Right lobe of liver (tissue), 6 donors: ENCODE measurements around the gene MMP25. TPM values are rescaled to one million over a fixed set of nuclear protein-coding genes. Genes with fewer than 3 reads are reported as not detected.
"Not testable (repeated sequence)": the region's sequence is repeated elsewhere in the genome, so short reads cannot be mapped to it uniquely, and the experiment has no call there.

Experiments
- ATAC-seq, 4 donors: fragments of 200-7000 bp; cut with Tn5 transposase; one replicate each; pipeline ENCODE4 v1.9.1; 2020; ENCODE audit warnings: mild to moderate bottlenecking in 4 of 4, moderate library complexity in 4 of 4
- DNase-seq, 3 donors: peaks; one replicate each; pipeline ENCODE4 v3.0.0-alpha.2; 2020
- H3K27ac ChIP-seq, 3 donors: fragments of 200-600 bp; one replicate each; pipeline ENCODE4 v1.8.0; 2022
- H3K27me3 ChIP-seq, 2 donors: fragments of 200-600 bp; one replicate each; pipeline ENCODE4 v1.8.0; 2022
- H3K36me3 ChIP-seq, 4 donors: fragments of 200-600 bp; sonication (generic) in 1 of 4; one replicate each; pipeline versions ENCODE4 v1.5.1 to v1.8.0; 2017 to 2022; ENCODE audit warnings: control low read depth in 1 of 4
- H3K4me1 ChIP-seq, 4 donors: fragments of 200-600 bp; sonication (generic) in 1 of 4; one replicate each; pipeline versions ENCODE4 v1.5.1 to v1.8.0; 2017 to 2022; ENCODE audit warnings: control low read depth in 1 of 4
- H3K4me3 ChIP-seq, 3 donors: fragments of 200-600 bp; one replicate each; pipeline ENCODE4 v1.8.0; 2022
- H3K9me3 ChIP-seq, 4 donors: fragments of 200-600 bp; sonication (generic) in 1 of 4; one replicate each; pipeline versions ENCODE4 v1.5.1 to v1.8.0; 2017 to 2022; ENCODE audit warnings: control low read depth in 1 of 4
- CTCF ChIP-seq, 4 donors: fragments of 200-600 bp in 3 of 4; fragments of 450-650 bp in 1 of 4; IDR thresholded peaks; one replicate each; pipeline versions ENCODE4 v1.5.1 to v1.8.0; 2016 to 2022; ENCODE audit warnings: antibody characterized with exemption in 4 of 4, mild to moderate bottlenecking in 2 of 4
- POLR2A ChIP-seq: fragments of 450-650 bp; IDR thresholded peaks from one replicate; pipeline ENCODE4 v1.6.1; 2017; ENCODE audit warnings: antibody characterized with exemption, mild to moderate bottlenecking
- WGBS: methylation state at CpG from one replicate; pipeline ENCODE4 v1.1.6; 2018; ENCODE audit warnings: low coverage, low lambda C conversion rate; ENCODE audit not compliant: insufficient coverage; ENCODE audit errors: missing lambda C conversion rate; 5-methylcytosine and 5-hydroxymethylcytosine counted together
- intact Hi-C, 2 donors: fragments of 100-400 bp; cut with DNase I; formaldehyde crosslinking; loops; one replicate each; pipeline versions ENCODE4 v1.11.2 to v1.14.1; 2022
- total RNA-seq, 6 experiments: library from RNA; depleted of rRNA in 2 of 6; stranded (reverse); fragments of >200 nt in 2 of 6; fragmentation: NEBNext Ultra II Directional in 3 of 6; extraction: Animal tissue kit (Norgen Biotek cat#: 25700) in 3 of 6; gene quantifications; one replicate each; pipeline versions ENCODE4 v1.1.0 to v1.2.4, GENCODE V29; 2016 to 2023
- donor health status: DM: no; HTN: yes; CAD: no.
- donor health status: DM: no; HTN: no; CAD: no.
- donor health status: DM: no; HTN: no; CAD: no.
- donor health status: DM: no; HTN: yes; CAD: no.
- donor health status: DM: no; HTN: yes; CAD: no.

Gene MMP25
- total RNA-seq, 6 experiments from 2014 or later = 1.3 to 2.0 (median 1.6) TPM

GRCh38 chr16:3068487-3068886, 22.1 kb downstream of the MMP25 start:
- Histone ChIP-seq H3K4me1 (peaks cover 0 to 17% (median 3%) of the 10 kb centered on the region in 4 donors), H3K9me3 (no peaks in the 10 kb centered on the region), H3K4me3 (peak overlapping the region in 1 of 3 donors; percentile 72), H3K27ac (no peak overlapping the region), H3K36me3 (peaks cover 0 to 14% (median 5%) of the 10 kb centered on the region in 4 donors), H3K27me3 (no peaks in the 10 kb centered on the region)
- 80% methylated on average over 1 of the region's 4 CpGs for WGBS
- DNase-seq (no peak), ATAC-seq (no peak)
- intact Hi-C loops = no loop called here
- no peak for TF ChIP-seq CTCF (IDR thresholded peaks at IDR 0.05)
- TF ChIP-seq POLR2A = no peak

- intact Hi-C loops, ATAC-seq, H3K4me3 ChIP-seq, H3K27me3 ChIP-seq, H3K27ac ChIP-seq, H3K9me3 ChIP-seq, DNase-seq: not testable (repeated sequence)
- peaks cover 0 to 17% (median 3%) of the 10 kb centered on the region in 4 donors for H3K4me1 ChIP-seq
- 94% methylated on average over 2 of the region's 11 CpGs for WGBS
- peaks cover 0 to 14% (median 5%) of the 10 kb centered on the region in 4 donors for H3K36me3 ChIP-seq
Observed at GRCh38 chr16:3069146-3069545, 22.8 kb downstream of the MMP25 start.

- TF ChIP-seq POLR2A (no peak), CTCF (IDR thresholded peaks at IDR 0.05) (no peak)
- DNase-seq = no peak
Observed at GRCh38 chr16:3070608-3071111, 24.3 kb downstream of the MMP25 start.

GRCh38 chr16:3071655-3072054, 25.3 kb downstream of the MMP25 start:
- Histone ChIP-seq H3K27ac (no peak overlapping the region), H3K27me3 (no peaks in the 10 kb centered on the region), H3K9me3 (no peaks in the 10 kb centered on the region), H3K36me3 (peaks cover 0 to 14% (median 5%) of the 10 kb centered on the region in 4 donors), H3K4me3 (no peak overlapping the region), H3K4me1 (peaks cover 0 to 10% (median under 1%) of the 10 kb centered on the region in 4 donors)
- TF ChIP-seq CTCF (IDR thresholded peaks at IDR 0.05) (no peak), POLR2A (no peak)
- DNase-seq (peak in 1 of 3 donors; percentile 20), ATAC-seq (peak in 1 of 4 donors; percentile 1)
- 66% methylated on average over 7 of the region's 7 CpGs for WGBS
- intact Hi-C loops = no loop called here

More at GRCh38 chr16:3070608-3071111, 24.3 kb downstream of the MMP25 start:
- WGBS = 90% methylated on average over 4 of the region's 9 CpGs
- peak in 1 of 4 donors; percentile 7 for ATAC-seq
- intact Hi-C loops = no loop called here
- Histone ChIP-seq H3K9me3 (no peaks in the 10 kb centered on the region), H3K36me3 (peaks cover 0 to 14% (median 5%) of the 10 kb centered on the region in 4 donors), H3K4me1 (peaks cover 0 to 10% (median 3%) of the 10 kb centered on the region in 4 donors), H3K27me3 (no peaks in the 10 kb centered on the region), H3K27ac (no peak overlapping the region), H3K4me3 (no peak overlapping the region)

GRCh38 chr16:3072148-3072547, 25.8 kb downstream of the MMP25 start:
- WGBS = 38% methylated on average over 2 of the region's 4 CpGs
- peaks cover 0 to 14% (median 5%) of the 10 kb centered on the region in 4 donors for H3K36me3 ChIP-seq
- ATAC-seq (peak in 2 of 4 donors; percentile 8), DNase-seq (peak in 1 of 3 donors; percentile 40)
- H3K4me3 ChIP-seq, H3K9me3 ChIP-seq, H3K4me1 ChIP-seq, H3K27me3 ChIP-seq, H3K27ac ChIP-seq, intact Hi-C loops: not testable (repeated sequence)

GRCh38 chr16:3072576-3073263, 26.4 kb downstream of the MMP25 start:
- WGBS = 49% methylated on average over 9 of the region's 18 CpGs
- ATAC-seq = not testable (repeated sequence)

More at GRCh38 chr16:3072576-3073263, 26.4 kb downstream of the MMP25 start:
- H3K27ac ChIP-seq, H3K4me3 ChIP-seq, intact Hi-C loops, H3K9me3 ChIP-seq, H3K4me1 ChIP-seq, H3K27me3 ChIP-seq: not testable (repeated sequence)
- peak in 1 of 3 donors; percentile 19 for DNase-seq
- peaks cover 0 to 13% (median 2%) of the 10 kb centered on the region in 4 donors for H3K36me3 ChIP-seq
